GM21423 (cell line): ENCODE data around the gene GLB1L2.
"Not testable (repeated sequence)": the region's sequence is repeated elsewhere in the genome, so short reads cannot be mapped to it uniquely, and the experiment has no call there.

ENCODE experiments used
- ATAC-seq: cut with Tn5 transposase; IDR thresholded peaks from one replicate; pipeline ENCODE4 v1.9.1; 2021; ENCODE audit warnings: mild to moderate bottlenecking, moderate library complexity; ENCODE audit not compliant: unreplicated experiment

Gene GLB1L2

GRCh38 chr11:134331354-134332188 is at the start of gene GLB1L2:
Gene GLB1L2, plus strand, starts transcription at chr11:134331988. Its CDS starts 74 bp downstream, at chr11:134332062.
- peak; percentile 83 for ATAC-seq

GRCh38 chr11:134282121-134283045 is 49.4 kb upstream of the GLB1L2 start:
- no peak for ATAC-seq

- no peak for ATAC-seq
Measured at GRCh38 chr11:134283461-134284230, 48.1 kb upstream of the GLB1L2 start.

GRCh38 chr11:134284349-134284748 is 47.4 kb upstream of the GLB1L2 start:
- ATAC-seq, result not testable (repeated sequence)

GRCh38 chr11:134287561-134287960 is 44.2 kb upstream of the GLB1L2 start:
- no peak for ATAC-seq

GRCh38 chr11:134288486-134288885 is 43.3 kb upstream of the GLB1L2 start:
- ATAC-seq, result no peak

GRCh38 chr11:134289167-134289566 is 42.6 kb upstream of the GLB1L2 start:
- no peak for ATAC-seq

GRCh38 chr11:134289789-134290188 is 42.0 kb upstream of the GLB1L2 start:
- no peak for ATAC-seq

- ATAC-seq, result no peak
Measured at GRCh38 chr11:134290646-134291045, 41.1 kb upstream of the GLB1L2 start.

GRCh38 chr11:134291196-134291595 is 40.6 kb upstream of the GLB1L2 start:
- no peak for ATAC-seq

GRCh38 chr11:134292661-134293060 is 39.1 kb upstream of the GLB1L2 start:
- ATAC-seq, result no peak

- no peak for ATAC-seq
Measured at GRCh38 chr11:134293119-134294113, 38.4 kb upstream of the GLB1L2 start.

GRCh38 chr11:134294664-134295063 is 37.1 kb upstream of the GLB1L2 start:
- ATAC-seq, result no peak

GRCh38 chr11:134312223-134312622 is 19.6 kb upstream of the GLB1L2 start:
- ATAC-seq, result no peak

- no peak for ATAC-seq
Measured at GRCh38 chr11:134312807-134313206, 19.0 kb upstream of the GLB1L2 start.

GRCh38 chr11:134313379-134313778 is 18.4 kb upstream of the GLB1L2 start:
- ATAC-seq, result no peak

GRCh38 chr11:134313821-134314607 is 17.8 kb upstream of the GLB1L2 start:
- no peak for ATAC-seq

- no peak for ATAC-seq
Measured at GRCh38 chr11:134317103-134317502, 14.7 kb upstream of the GLB1L2 start.

- not testable (repeated sequence) for ATAC-seq
Measured at GRCh38 chr11:134321373-134321772, 10.4 kb upstream of the GLB1L2 start.
